ENCODE results near the gene KICS2. TPM values are rescaled to one million over a fixed set of nuclear protein-coding genes. Genes with fewer than 3 reads are reported as not detected.

The KICS2 gene
- total RNA-seq, 1 donor from 2014 or later: 3.8 TPM

- H3K36me3 Mint-ChIP-seq (ENCODE audit: low read depth, unreplicated experiment): no peaks in the 10 kb centered on the region
- FAIRE-seq (no peak), DNase-seq (ENCODE audit: low read depth) (no peak)
- Histone ChIP-seq H2AFZ (ENCODE audit: low read depth, low read length) (no peak overlapping the region), H3K36me3 (ENCODE audit: insufficient read depth, low read length) (no peaks in the 10 kb centered on the region), H3K4me2 (ENCODE audit: low read length) (no peak overlapping the region), H4K20me1 (ENCODE audit: insufficient read depth, low read length) (no peaks in the 10 kb centered on the region), H3K27me3 (ENCODE audit: insufficient read depth, low read length) (no peaks in the 10 kb centered on the region), H3K9me3 (ENCODE audit: insufficient read depth, low read depth, low read length) (no peaks in the 10 kb centered on the region), H3K79me2 (ENCODE audit: insufficient read depth, low read length) (no peaks in the 10 kb centered on the region), H3K4me1 (ENCODE audit: insufficient read depth, low read length) (peaks cover 36% of the 10 kb centered on the region), H3K4me3 (ENCODE audit: insufficient read depth, low read depth, low read length) (no peak overlapping the region), H3K9ac (ENCODE audit: low read length) (no peak overlapping the region), H3K27ac (ENCODE audit: low read depth, low read length) (no peak overlapping the region)
- H3K9me3 Mint-ChIP-seq (ENCODE audit: unreplicated experiment): no peaks in the 10 kb centered on the region
- no peak for TF ChIP-seq CTCF (IDR thresholded peaks at IDR 0.05; ENCODE audit: insufficient read depth, low read depth, low read length)
- TF ChIP-seq EZH2 (IDR thresholded peaks at IDR 0.05; ENCODE audit: insufficient read depth, low read length): no peak
- H3K27ac Mint-ChIP-seq (ENCODE audit: unreplicated experiment): no peak overlapping the region
- no peak overlapping the region for H3K4me3 Mint-ChIP-seq (ENCODE audit: unreplicated experiment)
- H3K4me1 Mint-ChIP-seq (ENCODE audit: low read depth, unreplicated experiment): peaks cover 33% of the 10 kb centered on the region
- no peaks in the 10 kb centered on the region for H3K27me3 Mint-ChIP-seq (ENCODE audit: low read depth, unreplicated experiment)
Measured at GRCh38 chr12:64173456-64173855, 48.6 kb downstream of the KICS2 start.

Other genes starting within 250 kb of the KICS2 start
- not detected in 2 replicates for gene C12orf56, start 168.5 kb upstream of the KICS2 start, total RNA-seq
- 142 and 144 TPM in 2 replicates for gene XPOT, start 182.1 kb upstream of the KICS2 start, total RNA-seq
- gene TBK1, start 229.8 kb upstream of the KICS2 start, total RNA-seq: 19.1 and 23.7 TPM in 2 replicates

Measured in astrocyte (in vitro differentiated cells and primary cell).